GM19467 (cell line): ENCODE measurements around the gene SRGN.

Source experiments
- ATAC-seq: cut with Tn5 transposase; IDR thresholded peaks from one replicate; pipeline ENCODE4 v1.9.1; 2021; ENCODE audit warnings: mild to moderate bottlenecking, moderate library complexity; ENCODE audit not compliant: unreplicated experiment

Gene SRGN

GRCh38 chr10:69089638-69090599, 2.0 kb downstream of the SRGN start:
- no peak for ATAC-seq

DNA sequence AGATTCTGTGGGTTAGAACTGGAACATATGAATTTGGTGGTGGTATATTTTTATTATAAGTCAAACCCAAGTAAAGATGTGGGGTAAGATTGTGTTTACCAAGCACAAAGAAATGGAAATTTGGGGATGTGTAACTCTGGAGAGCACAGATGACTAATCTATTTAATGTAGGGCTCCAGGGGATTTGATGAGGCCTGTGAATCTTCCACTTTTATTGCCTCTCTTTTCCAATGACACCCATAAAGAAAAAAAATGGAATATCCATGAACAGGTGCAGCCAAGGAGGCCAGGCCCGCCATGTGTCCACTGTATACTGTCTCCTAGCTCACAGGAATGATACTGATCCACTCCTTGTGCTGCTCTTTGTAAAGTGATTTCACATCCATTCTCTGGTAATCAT, 2.8 kb downstream of the SRGN start:
- ATAC-seq: no peak

DNA sequence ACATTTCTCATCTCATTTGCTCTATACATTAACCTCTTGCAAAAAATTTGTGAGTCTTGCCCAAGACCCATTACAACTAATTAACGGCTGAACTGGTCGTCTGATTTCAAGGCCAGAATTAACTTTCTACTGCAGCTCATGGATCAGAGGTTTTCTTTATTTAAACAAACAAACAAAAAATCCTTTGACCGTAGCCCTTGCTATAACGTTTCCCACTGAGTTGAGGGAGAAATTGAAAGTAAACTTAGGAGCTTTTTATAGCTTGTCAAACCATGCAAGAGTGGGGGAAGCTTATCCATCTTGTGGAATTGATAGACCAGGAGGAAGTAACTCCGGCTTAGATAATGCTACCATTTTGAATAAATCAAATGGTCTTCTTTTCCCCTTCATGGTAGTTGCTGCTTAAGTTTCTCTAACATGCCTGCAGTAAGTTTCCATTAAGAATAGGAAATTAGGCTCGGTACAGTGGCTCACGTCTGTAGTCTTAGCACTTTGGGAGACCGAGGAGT, 3.3 kb downstream of the SRGN start:
- no peak for ATAC-seq

DNA sequence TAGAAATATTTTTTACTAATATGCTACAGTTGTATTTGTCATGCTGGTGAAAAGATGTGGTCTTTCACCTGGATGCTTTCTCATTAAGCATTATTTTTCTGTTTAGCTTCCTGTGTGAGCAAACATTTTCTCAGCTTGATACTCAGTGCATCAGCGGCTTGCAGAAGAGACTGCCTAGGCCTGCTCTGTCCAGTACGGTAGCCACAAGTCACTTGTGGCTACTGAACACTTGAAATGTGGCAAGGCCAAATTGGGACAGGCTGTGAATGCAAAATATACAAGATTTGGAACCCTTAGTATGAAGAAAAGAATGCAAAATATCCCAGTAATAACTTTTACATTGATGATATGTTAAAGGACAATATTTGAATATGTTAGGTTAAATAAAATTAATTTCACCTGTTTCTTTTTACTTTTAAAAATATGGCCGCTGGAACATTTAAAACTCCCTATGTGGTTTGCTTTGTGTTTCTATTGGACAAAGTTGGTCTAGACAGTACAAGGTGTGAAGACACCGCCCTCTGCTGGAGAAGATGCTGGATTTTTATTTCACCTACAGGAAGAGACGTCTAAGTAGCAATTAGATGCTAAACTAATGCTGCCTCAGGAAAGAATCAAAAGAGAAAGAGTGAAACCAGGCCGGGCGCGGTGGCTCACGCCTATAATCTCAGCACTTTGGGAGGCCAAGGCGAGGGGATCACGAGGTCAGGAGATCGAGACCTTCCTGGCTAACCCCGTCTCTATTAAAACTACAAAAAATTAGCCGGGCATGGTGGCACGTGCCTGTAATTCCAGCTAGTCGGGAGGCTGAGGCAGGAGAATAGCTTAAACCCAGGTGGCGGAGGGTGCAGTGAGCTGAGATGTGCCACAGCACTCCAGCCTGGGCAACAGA, 5.3 kb downstream of the SRGN start:
- no peak for ATAC-seq

DNA sequence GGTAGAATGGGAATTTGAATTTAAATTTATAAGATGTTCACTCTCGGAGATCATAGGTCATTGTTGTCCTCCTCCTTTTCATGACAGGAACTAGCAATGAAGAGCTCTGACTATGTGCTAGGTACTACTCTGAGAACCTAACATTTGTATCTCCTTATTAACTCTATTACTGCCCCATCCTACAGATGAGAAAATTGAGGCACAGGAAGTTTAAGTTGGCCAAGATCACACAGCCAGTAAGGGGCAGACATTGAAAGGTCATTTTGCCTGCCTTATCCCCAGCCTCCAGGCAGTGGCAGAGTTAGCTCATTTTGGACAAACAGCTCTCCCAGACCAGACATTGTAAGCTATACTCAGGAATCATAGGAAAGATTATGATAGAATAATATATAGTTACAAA, 6.0 kb downstream of the SRGN start:
- no peak for ATAC-seq

GRCh38 chr10:69096045-69096444, 8.1 kb downstream of the SRGN start:
- no peak for ATAC-seq

GRCh38 chr10:69097729-69098128, 9.8 kb downstream of the SRGN start:
- ATAC-seq: no peak

- no peak for ATAC-seq
Measured at GRCh38 chr10:69100136-69100872, 12.4 kb downstream of the SRGN start.

DNA sequence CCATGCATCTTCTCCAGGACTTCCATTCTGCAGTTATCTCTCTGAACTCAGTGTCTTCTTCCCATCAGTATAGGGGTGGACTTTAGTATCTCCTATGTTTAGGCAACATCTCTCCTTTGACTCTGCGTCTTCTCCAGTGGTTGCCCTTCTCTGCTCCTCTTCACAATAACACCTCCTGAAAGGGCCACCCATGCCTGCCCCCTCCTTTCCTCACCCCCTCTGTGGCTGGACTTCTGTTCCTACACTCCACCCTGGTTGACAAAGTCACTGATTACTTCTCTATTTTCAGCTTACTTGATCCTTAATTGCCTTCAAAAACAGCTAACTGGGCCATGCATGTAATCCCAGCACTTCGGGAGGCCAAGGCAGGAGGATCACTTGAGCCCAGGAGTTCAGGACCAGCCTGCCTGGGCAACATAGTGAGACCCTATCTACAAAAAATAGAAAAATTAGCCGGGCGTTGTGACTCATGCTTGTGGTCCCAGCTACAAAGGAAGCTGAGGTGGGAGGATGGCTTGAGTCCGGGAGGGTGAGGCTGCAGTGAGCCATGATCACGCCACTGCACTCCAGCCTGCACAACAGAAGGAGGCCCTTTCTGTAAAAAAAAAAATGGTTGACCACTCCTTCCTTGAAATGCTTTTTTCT, 13.7 kb downstream of the SRGN start:
- no peak for ATAC-seq

DNA sequence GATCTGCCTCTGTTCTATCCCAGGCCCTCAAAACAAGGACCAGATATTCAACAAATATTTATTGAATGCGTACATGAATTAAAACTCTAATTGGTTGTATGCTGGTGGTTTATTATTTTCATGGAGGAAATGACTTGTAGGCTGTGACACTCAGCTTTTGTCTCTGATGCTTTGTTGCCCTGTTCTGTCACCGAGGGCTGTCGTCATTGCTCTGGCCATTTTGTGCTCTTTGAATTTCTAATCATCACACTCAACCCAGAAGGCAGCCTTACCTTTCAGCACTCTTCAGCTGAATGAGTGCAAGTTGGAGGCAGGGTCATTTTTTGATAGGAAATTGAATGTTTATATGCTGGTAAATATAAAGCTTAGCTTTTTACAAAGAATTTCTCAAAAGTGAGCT, 14.5 kb downstream of the SRGN start:
- ATAC-seq: no peak

DNA sequence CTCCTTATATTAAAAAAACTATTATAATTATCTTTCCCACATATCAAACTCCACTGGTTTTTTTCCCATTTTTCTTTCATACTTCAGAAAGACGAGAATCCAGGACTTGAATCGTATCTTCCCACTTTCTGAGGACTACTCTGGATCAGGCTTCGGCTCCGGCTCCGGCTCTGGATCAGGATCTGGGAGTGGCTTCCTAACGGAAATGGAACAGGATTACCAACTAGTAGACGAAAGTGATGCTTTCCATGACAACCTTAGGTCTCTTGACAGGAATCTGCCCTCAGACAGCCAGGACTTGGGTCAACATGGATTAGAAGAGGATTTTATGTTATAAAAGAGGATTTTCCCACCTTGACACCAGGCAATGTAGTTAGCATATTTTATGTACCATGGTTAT, 15.9 kb downstream of the SRGN start:
- no peak for ATAC-seq

GRCh38 chr10:69104994-69105790, 17.3 kb downstream of the SRGN start:
- ATAC-seq: no peak

GRCh38 chr10:69107176-69107490, 19.2 kb downstream of the SRGN start:
- no peak for ATAC-seq

- ATAC-seq: no peak
Measured at GRCh38 chr10:69107699-69108098, 19.8 kb downstream of the SRGN start.

GRCh38 chr10:69119896-69120295, 32.0 kb downstream of the SRGN start:
- no peak for ATAC-seq

DNA sequence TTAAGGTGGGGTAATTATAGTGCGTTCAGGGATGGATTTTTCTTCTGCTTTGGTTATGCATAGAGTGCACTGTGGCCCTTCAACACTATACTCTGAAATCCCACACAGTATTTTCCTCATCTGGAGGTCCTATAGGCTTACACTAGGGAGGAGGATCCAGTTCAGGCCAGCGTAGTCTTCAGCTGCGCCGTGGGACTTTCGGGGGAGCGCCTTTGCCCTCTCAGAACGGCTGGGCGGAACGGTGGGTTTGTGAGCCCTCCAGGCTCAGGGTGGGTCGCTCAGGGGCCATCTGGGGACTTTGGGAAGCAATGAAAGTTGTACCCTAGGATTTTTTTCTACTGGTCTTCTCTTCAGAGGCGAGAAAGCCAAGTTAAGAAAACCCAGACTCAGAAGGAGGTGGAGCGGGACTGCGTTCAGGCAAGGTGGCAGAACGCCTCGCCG, 35.4 kb downstream of the SRGN start:
- ATAC-seq: peak; percentile 17

DNA sequence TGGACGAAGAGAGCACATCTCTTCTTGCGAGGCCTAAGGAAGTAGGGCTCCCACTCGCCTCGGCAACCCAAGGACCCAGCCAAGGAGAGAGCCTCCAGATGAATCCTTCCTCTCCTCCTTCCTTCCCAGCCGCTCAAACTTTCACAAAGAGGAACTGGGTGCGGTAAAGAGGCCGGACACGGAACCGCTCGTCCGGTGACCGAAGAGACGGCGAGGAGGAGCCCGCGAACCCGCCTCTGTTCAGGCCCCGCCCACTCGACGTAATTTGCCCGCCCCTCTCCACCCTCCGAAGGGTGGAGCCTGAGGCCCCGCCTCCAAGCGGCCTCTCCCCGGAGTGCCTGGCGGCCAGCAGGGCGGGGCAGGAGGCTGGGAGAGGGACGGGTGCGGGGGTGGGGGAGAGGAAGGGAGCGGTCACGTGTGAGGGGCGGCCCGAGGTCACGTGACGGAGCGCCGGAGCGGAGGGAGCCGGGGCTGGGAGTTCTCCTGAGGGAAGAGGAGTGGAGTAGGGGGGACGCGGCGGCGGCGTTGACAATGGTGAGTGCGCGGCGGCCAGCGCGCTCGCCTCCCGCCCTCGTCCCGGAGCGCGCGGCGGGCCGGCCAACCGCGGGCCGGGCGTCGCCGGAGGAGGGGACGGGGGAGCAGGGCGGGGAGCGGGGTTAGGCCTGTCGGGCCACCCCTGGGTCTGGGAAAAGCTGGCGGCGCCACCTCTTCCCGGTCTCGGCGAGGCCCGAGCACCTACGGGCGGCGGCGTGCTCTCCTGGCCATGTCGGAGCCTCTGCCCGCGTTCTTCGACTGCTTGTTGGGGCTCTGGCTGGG, 36.1 kb downstream of the SRGN start, which contains the start of gene VPS26A:
TSS of gene VPS26A (plus strand) at position 432 of the 816 bp plus-strand sequence. CDS start at position 532, 100 bp downstream.
- ATAC-seq: peak; percentile 87

DNA sequence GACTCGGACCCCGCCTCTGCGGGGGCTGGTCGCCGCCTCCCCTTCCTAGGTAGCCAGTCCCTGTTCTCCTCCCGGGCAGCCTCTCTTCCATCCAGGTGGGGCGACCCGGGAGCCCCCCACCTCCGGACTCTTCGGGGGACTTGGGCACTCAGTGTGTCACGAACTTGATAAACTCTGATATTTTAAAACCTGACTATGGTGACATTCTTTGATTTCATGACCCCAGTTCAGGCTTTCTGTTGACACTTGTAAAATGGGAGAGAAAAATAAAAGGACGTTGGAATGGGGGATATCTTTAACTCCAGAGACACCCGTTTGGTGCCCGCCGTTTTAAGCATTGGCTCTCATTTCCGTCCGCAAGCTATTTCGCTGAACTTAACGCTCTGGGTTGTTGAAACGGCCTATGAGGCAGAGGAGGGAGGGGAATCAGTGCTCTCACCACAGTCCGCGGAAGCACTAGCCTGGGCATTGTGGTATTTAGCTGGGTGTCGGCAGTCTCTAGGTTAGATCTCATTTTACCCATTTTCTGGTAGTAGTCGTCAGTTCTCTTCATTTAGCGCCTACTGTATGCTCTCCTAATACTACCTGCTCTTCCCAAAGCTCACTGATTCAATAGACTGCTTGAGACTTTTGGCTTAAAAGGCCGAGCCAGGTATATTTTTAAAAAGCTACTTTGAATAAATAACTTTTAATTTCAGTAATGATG, 36.8 kb downstream of the SRGN start:
- ATAC-seq: peak; percentile 20
